H1 (cell line): ENCODE data around the gene NELFE. TPM values are rescaled to one million over a fixed set of nuclear protein-coding genes. Genes with fewer than 3 reads are reported as not detected.

ENCODE experiments used
- CTCF ChIA-PET: fragments of 300-600 bp; sonication (Branson Sonifier 250); formaldehyde crosslinking; loops from one replicate; lab custom pipeline; 2021; ENCODE audit not compliant: partially characterized antibody; lab: Charles Lee
- POLR2A ChIA-PET: fragments of 300-600 bp; sonication (Branson Sonifier 250); formaldehyde crosslinking; loops from one replicate; lab custom pipeline; 2021; ENCODE audit warnings: inconsistent platforms; ENCODE audit not compliant: partially characterized antibody; lab: Charles Lee
- DNase-seq, 2 experiments: peaks; one replicate each; pipeline versions ENCODE4 v3.0.0 to v3.0.0-alpha.2; 2010 to 2022; ENCODE audit warnings: low spot score in 2 of 2, low read depth in 1 of 2, mixed read lengths in 1 of 2
- FAIRE-seq: peaks from 2 replicates; lab custom pipeline; 2011; peaks lifted over from hg19 to GRCh38; lab: Jason Lieb, UNC
- H2AFZ ChIP-seq: 2 replicates; pipeline ENCODE4 v1.8.1; 2012; ENCODE audit warnings: low read length, inconsistent platforms
- H2AK5ac ChIP-seq: 2 replicates; pipeline ENCODE4 v1.6.1; 2013; ENCODE audit warnings: low read depth, low read length
- H2BK120ac ChIP-seq: replicated peaks from 2 replicates; pipeline ENCODE3; 2013; ENCODE audit warnings: low read depth, low read length, inconsistent platforms
- H2BK12ac ChIP-seq: 2 replicates; pipeline ENCODE4 v1.6.1; 2013; ENCODE audit warnings: low read depth, low read length
- H2BK15ac ChIP-seq: 2 replicates; pipeline ENCODE4 v1.6.1; 2013; ENCODE audit warnings: low read length
- H2BK20ac ChIP-seq: 2 replicates; pipeline ENCODE4 v1.6.1; 2013; ENCODE audit warnings: low read length
- H2BK5ac ChIP-seq: 2 replicates; pipeline ENCODE4 v1.6.1; 2013; ENCODE audit warnings: low read depth, low read length
- H3K14ac ChIP-seq: 2 replicates; pipeline ENCODE4 v1.6.1; 2013; ENCODE audit warnings: inconsistent platforms; ENCODE audit not compliant: insufficient read length
- H3K18ac ChIP-seq: 2 replicates; pipeline ENCODE4 v1.6.1; 2013; ENCODE audit warnings: low read length; ENCODE audit errors: extremely low read depth
- H3K23ac ChIP-seq: 2 replicates; pipeline ENCODE4 v1.6.1; 2013; ENCODE audit warnings: inconsistent platforms; ENCODE audit not compliant: insufficient read length
- H3K23me2 ChIP-seq: 2 replicates; pipeline ENCODE4 v1.6.1; 2013; ENCODE audit warnings: low read depth, low read length
- H3K27ac ChIP-seq: 2 replicates; pipeline ENCODE4 v1.6.1; 2011; ENCODE audit warnings: low read depth, low read length, inconsistent platforms
- H3K27me3 ChIP-seq, 4 experiments: replicated peaks in 1 of 4; 1 replicate in 1 of 4; 2 replicates in 3 of 4; pipeline versions ENCODE4 v1.6.1 to v1.8.1; 2011 to 2013; ENCODE audit warnings: low read length in 3 of 4, mild to moderate bottlenecking in 3 of 4, inconsistent platforms in 2 of 4, mixed read lengths in 2 of 4, moderate library complexity in 1 of 4; ENCODE audit not compliant: control insufficient read depth in 3 of 4, insufficient read depth in 3 of 4; ENCODE audit errors: extremely low read depth in 1 of 4
- H3K36me3 ChIP-seq, 4 experiments: 2 replicates each; pipeline versions ENCODE4 v1.6.1 to v1.8.1; 2011 to 2013; ENCODE audit warnings: mild to moderate bottlenecking in 4 of 4, low read length in 3 of 4, moderate library complexity in 2 of 4, control low read depth in 1 of 4, inconsistent platforms in 1 of 4; ENCODE audit not compliant: insufficient read depth in 4 of 4, control insufficient read depth in 2 of 4
- H3K4ac ChIP-seq: replicated peaks from 2 replicates; pipeline ENCODE3; 2013; ENCODE audit warnings: low read length, low read depth, mixed read lengths, inconsistent platforms; ENCODE audit not compliant: insufficient read length
- H3K4me1 ChIP-seq, 4 experiments: replicated peaks in 1 of 4; 1 replicate in 1 of 4; 2 replicates in 3 of 4; pipeline versions ENCODE4 v1.6.1 to v1.8.1; 2011 to 2013; ENCODE audit warnings: low read length in 3 of 4, inconsistent platforms in 2 of 4, mixed read lengths in 1 of 4; ENCODE audit not compliant: insufficient read depth in 4 of 4, control insufficient read depth in 3 of 4
- H3K4me2 ChIP-seq, 2 experiments: 2 replicates each; pipeline versions ENCODE4 v1.6.1 to v1.8.1; 2011 to 2013; ENCODE audit warnings: low read depth in 2 of 2, low read length in 2 of 2, control low read depth in 1 of 2, inconsistent platforms in 1 of 2, mild to moderate bottlenecking in 1 of 2; ENCODE audit not compliant: insufficient read depth in 1 of 2
- H3K4me3 ChIP-seq, 4 experiments: fragments of 200-600, 300-600 bp in 1 of 4; sonication (generic), shearing (Covaris generic), sonication (Bioruptor Twin) in 1 of 4; 2 replicates each; pipeline versions ENCODE4 v1.5.1 to v1.8.1; 2011 to 2016; ENCODE audit warnings: low read length in 4 of 4, low read depth in 3 of 4, control low read depth in 2 of 4, inconsistent platforms in 2 of 4, mild to moderate bottlenecking in 2 of 4, mixed read lengths in 1 of 4, moderate library complexity in 1 of 4; ENCODE audit not compliant: insufficient read depth in 2 of 4; ENCODE audit errors: extremely low read depth in 1 of 4
- H3K56ac ChIP-seq: replicated peaks from 2 replicates; pipeline ENCODE3; 2013; ENCODE audit warnings: low read depth, mild to moderate bottlenecking, mixed read lengths, low read length, inconsistent platforms; ENCODE audit not compliant: insufficient read length
- H3K79me1 ChIP-seq: 2 replicates; pipeline ENCODE4 v1.6.1; 2013; ENCODE audit warnings: low read depth, low read length, control low read depth
- H3K79me2 ChIP-seq, 2 experiments: 2 replicates each; pipeline versions ENCODE4 v1.6.1 to v1.8.1; 2012 to 2013; ENCODE audit warnings: low read length in 2 of 2, mild to moderate bottlenecking in 2 of 2, inconsistent platforms in 1 of 2; ENCODE audit not compliant: insufficient read depth in 2 of 2, control insufficient read depth in 1 of 2
- H3K9ac ChIP-seq, 4 experiments: replicated peaks in 1 of 4; 1 replicate in 1 of 4; 2 replicates in 3 of 4; pipeline versions ENCODE4 v1.6.1 to v1.8.1; 2011 to 2013; ENCODE audit warnings: low read depth in 3 of 4, low read length in 3 of 4, control low read depth in 2 of 4, mild to moderate bottlenecking in 2 of 4, moderate library complexity in 2 of 4, inconsistent platforms in 1 of 4; ENCODE audit errors: extremely low read depth in 1 of 4
- H3K9me3 ChIP-seq, 2 experiments: 2 replicates each; pipeline versions ENCODE4 v1.6.1 to v1.8.1; 2012 to 2013; ENCODE audit warnings: mild to moderate bottlenecking in 2 of 2, moderate library complexity in 2 of 2, control low read depth in 1 of 2, inconsistent platforms in 1 of 2, low read depth in 1 of 2, low read length in 1 of 2, mixed read lengths in 1 of 2; ENCODE audit not compliant: insufficient read depth in 2 of 2
- H4K20me1 ChIP-seq, 2 experiments: replicated peaks in 1 of 2; 2 replicates each; pipeline versions ENCODE3 to v1.8.1; 2011 to 2013; ENCODE audit warnings: inconsistent platforms in 2 of 2, low read length in 2 of 2, mild to moderate bottlenecking in 1 of 2; ENCODE audit not compliant: insufficient read depth in 2 of 2, control insufficient read depth in 1 of 2
- H4K5ac ChIP-seq: 2 replicates; pipeline ENCODE4 v1.6.1; 2013; ENCODE audit warnings: low read length, low read depth, mixed read lengths, inconsistent platforms; ENCODE audit not compliant: insufficient read length
- H4K8ac ChIP-seq: 2 replicates; pipeline ENCODE4 v1.8.0; 2013; ENCODE audit warnings: mild to moderate bottlenecking, moderate library complexity, low read length, inconsistent platforms; ENCODE audit not compliant: insufficient read depth; ENCODE audit errors: extremely low read depth
- H4K91ac ChIP-seq: replicated peaks from 2 replicates; pipeline ENCODE3; 2013; ENCODE audit warnings: low read length, mixed read lengths, inconsistent platforms; ENCODE audit not compliant: insufficient read length
- BCL11A ChIP-seq, 2 experiments: IDR thresholded peaks; one replicate each; pipeline ENCODE4 v1.6.1; 2011; ENCODE audit warnings: low read depth in 2 of 2, low read length in 2 of 2, mild to moderate bottlenecking in 2 of 2
- NRF1 ChIP-seq: IDR thresholded peaks from 2 replicates; pipeline ENCODE4 v1.6.1; 2011; ENCODE audit warnings: mild to moderate bottlenecking, low read depth, low read length, improper control_type of control experiment
- PHF8 ChIP-seq: fragments of 200-600 bp; sonication (generic); conservative IDR thresholded peaks from 2 replicates; pipeline ENCODE4 v1.7.1; 2012; ENCODE audit warnings: low read depth, mild to moderate bottlenecking, inconsistent platforms, low read length, moderate library complexity
- RFX5 ChIP-seq: IDR thresholded peaks from 2 replicates; pipeline ENCODE4 v1.6.1; 2011; ENCODE audit warnings: low read depth, low read length, improper control_type of control experiment, borderline replicate concordance
- YY1 ChIP-seq: IDR thresholded peaks from 2 replicates; pipeline ENCODE4 v1.6.1; 2011; ENCODE audit warnings: low read depth, mild to moderate bottlenecking, low read length
- WGBS, 2 experiments: shearing (Covaris generic) in 1 of 2; methylation state at CpG; one replicate each; pipeline versions ENCODE4 v1.1.6 to v1.1.7; 2013 to 2015; ENCODE audit warnings: low lambda C conversion rate in 2 of 2, mixed read lengths in 2 of 2, inconsistent platforms in 1 of 2, low coverage in 1 of 2, missing lambda C conversion rate in 1 of 2; ENCODE audit not compliant: insufficient replicate concordance in 2 of 2, insufficient coverage in 1 of 2, insufficient read length in 1 of 2; ENCODE audit errors: extremely low coverage in 1 of 2, missing lambda C conversion rate in 1 of 2; 5-methylcytosine and 5-hydroxymethylcytosine counted together
- polyA plus RNA-seq, 7 experiments: library from polyadenylated mRNA; depleted of rRNA in 3 of 7; stranded (reverse) in 5 of 7; unstranded in 2 of 7; fragments of >200 nt in 5 of 7; fragments of 200-250 nt in 2 of 7; gene quantifications; 1 replicate in 5 of 7; 2 replicates in 1 of 7; 4 replicates in 1 of 7; pipeline versions ENCODE4 v1.2.1 to v1.2.3, GENCODE V29; 2011 to 2013; ENCODE audit warnings: missing spikeins in 2 of 7, mixed read lengths in 2 of 7
- total RNA-seq: library from RNA; stranded (reverse); fragmentation: NEBNext Ultra II Directional; extraction: Animal tissue kit (Norgen Biotek cat#: 25700); gene quantifications from 2 replicates; pipeline ENCODE4 v1.2.1, GENCODE V29; 2021

Gene NELFE
- total and polyA plus RNA-seq, 2 of the 8 experiments (the other 6 are each of a cell fraction or from before 2014, with no cell fraction given) = 49.2 to 71.5 TPM

DNA sequence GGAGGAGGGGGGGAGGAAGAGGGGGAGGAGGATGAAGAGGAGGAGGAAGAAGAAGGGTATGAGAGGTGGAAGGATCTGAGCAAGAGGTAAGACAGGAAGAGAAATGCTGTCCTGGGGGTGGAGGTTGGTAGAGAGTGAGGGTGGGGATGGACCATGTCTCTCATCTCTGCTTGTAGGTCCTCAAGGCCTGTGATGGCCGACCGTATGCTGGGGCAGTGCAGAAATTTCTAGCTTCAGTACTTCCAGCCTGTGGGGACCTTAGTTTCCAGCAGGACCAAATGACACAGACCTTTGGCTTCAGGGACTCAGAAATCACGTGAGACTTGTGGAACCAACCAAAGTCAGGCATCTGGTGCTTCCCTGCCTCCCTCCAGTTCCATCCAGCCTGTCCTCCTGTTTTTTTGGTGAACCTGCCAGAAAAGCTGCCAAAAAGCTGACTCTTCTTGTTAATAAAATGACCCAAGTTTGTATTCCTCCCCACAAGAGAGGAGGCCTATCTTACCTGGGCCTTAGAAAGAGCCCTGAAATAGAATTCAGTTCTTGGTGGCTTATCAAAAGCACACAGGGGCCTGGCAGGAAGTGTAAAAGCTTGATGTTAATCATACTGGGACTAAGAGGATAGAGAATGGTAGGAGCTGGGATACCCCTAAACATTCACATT is 20.6 kb upstream of the NELFE start:
- ChIA-PET CTCF (interaction anchor here (0.8 to 1.8 kb wide), 4 partner anchors 28 to 187 kb away, joined by 3 to 9 read pairs (median 4); no protein-coding TSS in a partner anchor), POLR2A (interaction anchor here (1.0 to 1.5 kb wide), 3 partner anchors 8 to 27 kb away, joined by 3 read pairs; partner anchors contain the start of gene DXO)
- no peak overlapping the region for H3K9ac ChIP-seq
- no peak overlapping the region for H2AK5ac ChIP-seq
- no peak overlapping the region for H3K27ac ChIP-seq
- no peak overlapping the region for H4K5ac ChIP-seq
- no peak overlapping the region for H3K4me2 ChIP-seq
- peaks cover 0 to 5% of the 10 kb centered on the region in 2 experiments; a peak in 1 of 4 replicates for H3K9me3 ChIP-seq
- H3K23me2 ChIP-seq = no peaks in the 10 kb centered on the region
- H2BK15ac ChIP-seq = no peak overlapping the region
- H2BK12ac ChIP-seq = no peak overlapping the region
- H3K4ac ChIP-seq = no peak overlapping the region
- WGBS, 2 experiments = 98% methylated on average over 3 of the region's 3 CpGs; no CpG with 5 or more reads in 1 of the 2 experiments
- no peak overlapping the region for H4K91ac ChIP-seq
- no peaks in the 10 kb centered on the region for H3K79me1 ChIP-seq
- no peak for TF ChIP-seq NRF1
- TF ChIP-seq YY1 = no peak
- TF ChIP-seq PHF8 = no peak
- TF ChIP-seq BCL11A (IDR thresholded peaks at IDR 0.05; ENCODE audit: low read depth in 2 of 2, low read length in 2 of 2) = no peak
- no peak for TF ChIP-seq RFX5
- H3K14ac ChIP-seq = no peak overlapping the region
- H3K36me3 ChIP-seq = peaks cover 0 to 3% (median 1%) of the 10 kb centered on the region in 4 experiments; a peak in 3 of 8 replicates
- H3K56ac ChIP-seq = no peak overlapping the region
- H4K20me1 ChIP-seq = no peaks in the 10 kb centered on the region
- no peak overlapping the region for H3K18ac ChIP-seq
- no peak overlapping the region for H2BK120ac ChIP-seq
- FAIRE-seq (no peak), DNase-seq (no peak)
- H2AFZ ChIP-seq = no peak overlapping the region
- H3K27me3 ChIP-seq = no peaks in the 10 kb centered on the region
- no peaks in the 10 kb centered on the region for H3K4me1 ChIP-seq
- H3K4me3 ChIP-seq = no peak overlapping the region
- no peaks in the 10 kb centered on the region for H3K79me2 ChIP-seq
- no peak overlapping the region for H3K23ac ChIP-seq
- H2BK20ac ChIP-seq = no peak overlapping the region
- no peak overlapping the region for H2BK5ac ChIP-seq
- H4K8ac ChIP-seq = no peak overlapping the region
